Body of pancreas (tissue), 4 donors: ENCODE data around the gene COLEC12.

Experiments
- CTCF ChIP-seq, 7 experiments: fragments of 450-650 bp in 4 of 7; fragments of 200-600 bp in 3 of 7; sonication (generic) in 3 of 7; IDR thresholded peaks; one replicate each; pipeline ENCODE4 v1.5.1; 2016 to 2019; ENCODE audit warnings: antibody characterized with exemption in 7 of 7
- POLR2A ChIP-seq, 3 donors: fragments of 450-650 bp; IDR thresholded peaks; one replicate each; pipeline ENCODE4 v1.6.1; 2016; ENCODE audit warnings: antibody characterized with exemption in 3 of 3, mild to moderate bottlenecking in 2 of 3

GRCh38 chr18:495452-495851 lies 5.0 kb downstream of the COLEC12 start:
- TF ChIP-seq CTCF (IDR thresholded peaks at IDR 0.05) (no peak), POLR2A (IDR thresholded peaks at IDR 0.05) (no peak)
